Mononuclear cell (primary cell): ENCODE results near the gene HTRA2. TPM values are rescaled to one million over a fixed set of nuclear protein-coding genes. Genes with fewer than 3 reads are reported as not detected.

Source experiments
- H3K27me3 ChIP-seq: 2 replicates; pipeline ENCODE4 v1.6.0; 2011; ENCODE audit warnings: low read length, control low read depth; ENCODE audit not compliant: insufficient read depth
- H3K4me1 ChIP-seq: 2 replicates; pipeline ENCODE4 v1.5.1; 2011; ENCODE audit warnings: mild to moderate bottlenecking, low read length, control low read depth; ENCODE audit not compliant: insufficient read depth
- H3K4me3 ChIP-seq: 2 replicates; pipeline ENCODE4 v1.5.1; 2011; ENCODE audit warnings: mild to moderate bottlenecking, low read length, moderate library complexity
- H3K9me3 ChIP-seq: 2 replicates; pipeline ENCODE4 v1.5.1; 2011; ENCODE audit warnings: low read depth, mild to moderate bottlenecking, control low read depth, low read length
- total RNA-seq: library from RNA; depleted of rRNA; stranded (reverse); fragments of >200 nt; gene quantifications from one replicate; pipeline ENCODE4 v1.2.3, GENCODE V29; 2012

HTRA2 gene
- total RNA-seq, 1 donor: 17.9 TPM

DNA sequence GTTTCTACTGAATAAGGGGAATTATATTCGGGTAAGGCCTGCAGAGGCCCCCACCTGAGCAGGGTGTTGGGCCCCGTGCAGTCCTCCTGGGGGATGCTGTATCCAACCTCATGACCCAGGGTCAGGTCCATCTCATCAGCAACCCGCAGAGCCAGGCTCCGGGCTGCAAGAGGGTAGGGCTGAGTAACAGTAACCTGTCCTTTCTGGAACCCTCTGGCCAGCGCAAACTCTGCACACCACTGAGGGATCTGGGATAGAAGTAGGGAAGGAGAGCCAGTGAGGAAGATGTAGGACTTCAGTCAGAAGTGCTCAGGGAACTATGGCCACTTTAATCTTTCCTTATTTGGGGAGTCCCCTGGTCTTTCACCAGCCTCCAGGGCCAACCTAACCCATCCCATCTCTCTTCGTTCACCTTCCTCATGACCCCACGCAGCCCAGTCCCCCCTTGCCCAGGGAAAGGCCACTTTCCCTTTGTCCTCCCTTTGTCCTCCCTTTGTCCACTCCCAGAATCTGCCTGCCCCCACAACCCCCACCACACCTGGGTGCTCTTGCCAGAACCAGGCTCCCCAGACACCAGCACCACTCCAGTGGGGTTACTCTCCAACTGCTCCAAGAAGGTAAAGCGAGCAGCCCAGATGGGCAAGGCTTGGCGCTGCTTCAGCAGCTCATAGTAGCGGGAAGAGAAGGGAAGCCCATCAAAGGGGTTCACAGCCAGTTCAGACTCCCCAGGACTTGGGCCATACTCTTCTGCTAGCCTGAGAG, 4.6 kb upstream of the HTRA2 start:
- no peak overlapping the region for H3K4me3 ChIP-seq
- H3K27me3 ChIP-seq: peaks cover 10% of the 10 kb centered on the region
- H3K4me1 ChIP-seq: peaks cover 13% of the 10 kb centered on the region

DNA sequence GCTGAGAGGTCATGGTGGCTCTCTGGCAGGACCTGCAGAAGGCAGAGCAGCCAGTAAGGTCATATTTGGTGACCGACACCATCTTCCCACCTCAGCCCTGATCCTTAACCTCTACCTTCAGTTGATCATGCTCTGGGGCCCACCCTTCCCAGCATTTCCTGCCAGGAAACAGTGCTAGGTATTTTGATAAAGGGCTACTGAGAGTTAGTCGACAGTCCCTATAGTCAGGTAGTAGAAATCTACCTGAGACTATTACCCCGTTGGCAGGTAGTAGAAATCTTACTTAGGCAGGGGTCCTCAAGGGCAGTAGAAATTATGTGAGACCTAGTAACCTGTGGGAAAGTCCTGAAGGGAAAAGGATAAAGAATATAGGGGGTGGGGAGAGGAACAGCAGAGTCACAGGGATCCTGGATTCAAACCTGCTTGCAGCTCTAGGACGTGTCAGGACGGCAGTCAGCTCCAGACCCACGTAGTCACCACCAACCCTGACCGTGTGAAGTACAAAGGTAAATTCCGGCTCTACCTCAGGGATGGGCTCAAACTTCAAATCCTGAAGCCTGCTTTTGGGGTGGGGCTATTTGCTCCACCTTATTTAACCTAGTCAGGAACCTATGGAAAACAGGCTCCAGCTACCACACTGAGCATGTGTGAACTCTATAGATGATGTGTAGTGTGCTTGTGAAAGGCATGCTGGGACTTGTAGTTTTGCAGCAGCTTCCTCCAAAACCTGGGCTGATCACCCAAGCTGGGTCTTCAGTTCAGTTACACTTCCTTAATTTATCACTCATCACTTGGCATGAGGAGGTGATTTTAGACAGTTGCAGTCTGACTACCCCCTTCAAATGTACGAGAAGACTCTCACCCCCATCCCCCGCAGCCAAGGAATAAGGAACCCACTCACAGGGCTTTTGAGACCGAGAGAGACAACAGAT, 3.8 kb upstream of the HTRA2 start, which contains the start of gene DQX1:
Gene DQX1 (minus strand): TSS at position 515 of the 932 bp plus-strand sequence. CDS start 502 bp downstream, at position 13.
- no peak within 1 kb of the TSS for H3K4me3 ChIP-seq
- no peaks in the 10 kb centered on the region for H3K9me3 ChIP-seq
- H3K27me3 ChIP-seq: peaks cover 2% of the 10 kb centered on the region

More for the DNA sequence above, 4.6 kb upstream of the HTRA2 start:
- H3K9me3 ChIP-seq: no peaks in the 10 kb centered on the region

DNA sequence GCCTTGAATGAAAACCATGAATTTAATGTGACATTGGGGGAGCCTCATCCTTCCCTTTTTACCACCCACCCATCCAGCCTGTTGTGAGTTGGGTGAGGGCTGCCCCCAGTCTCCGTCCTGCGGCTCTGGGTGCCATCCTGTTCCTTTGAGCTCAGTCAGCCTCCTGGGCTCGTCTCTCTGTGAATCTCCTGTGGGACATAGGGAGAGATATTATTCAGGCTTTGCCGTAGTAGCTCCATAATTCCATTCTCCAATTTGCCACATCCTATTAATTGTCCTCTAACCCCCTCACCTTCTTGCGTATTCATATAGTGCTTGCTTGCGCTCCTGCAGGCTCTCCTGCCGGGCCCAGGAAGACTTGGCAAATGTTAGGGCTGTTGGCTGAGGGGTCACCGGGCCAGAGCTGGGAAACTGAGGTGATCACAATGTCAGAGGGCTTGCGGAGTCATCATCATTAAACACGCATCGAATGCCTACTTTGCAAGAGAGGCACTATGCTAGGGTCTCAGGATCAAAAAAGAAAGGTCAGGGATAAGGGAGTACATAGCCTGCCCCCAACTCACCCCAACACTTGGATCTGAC, 3.0 kb upstream of the HTRA2 start:
- H3K4me3 ChIP-seq: no peak overlapping the region
- H3K9me3 ChIP-seq: no peaks in the 10 kb centered on the region
- H3K27me3 ChIP-seq: no peaks in the 10 kb centered on the region
- H3K4me1 ChIP-seq: peaks cover 29% of the 10 kb centered on the region

More for the DNA sequence above, 3.8 kb upstream of the HTRA2 start, which contains the start of gene DQX1:
- peaks cover 21% of the 10 kb centered on the region for H3K4me1 ChIP-seq

DNA sequence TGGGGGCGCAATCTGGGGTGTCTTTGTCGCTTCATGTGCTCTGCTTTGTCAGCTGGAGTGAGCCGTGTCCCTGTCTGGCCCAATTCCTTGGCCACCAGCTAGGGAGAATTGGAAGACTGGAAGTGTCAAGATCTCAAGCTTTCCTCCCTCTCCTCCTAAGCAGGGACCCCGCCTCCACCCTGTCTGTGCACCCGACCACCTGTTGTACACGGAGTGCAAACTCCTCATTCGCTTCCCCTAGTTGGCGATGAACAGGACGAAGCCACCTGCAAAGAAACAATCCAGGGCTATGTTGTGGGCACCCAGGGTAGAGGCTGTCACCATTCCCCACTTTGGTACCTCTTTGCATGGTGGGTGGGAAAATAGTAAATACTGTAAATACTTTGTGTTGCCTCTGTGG, 2.0 kb upstream of the HTRA2 start:
- Histone ChIP-seq H3K4me3 (no peak overlapping the region), H3K4me1 (peaks cover 30% of the 10 kb centered on the region), H3K27me3 (no peaks in the 10 kb centered on the region), H3K9me3 (no peaks in the 10 kb centered on the region)

DNA sequence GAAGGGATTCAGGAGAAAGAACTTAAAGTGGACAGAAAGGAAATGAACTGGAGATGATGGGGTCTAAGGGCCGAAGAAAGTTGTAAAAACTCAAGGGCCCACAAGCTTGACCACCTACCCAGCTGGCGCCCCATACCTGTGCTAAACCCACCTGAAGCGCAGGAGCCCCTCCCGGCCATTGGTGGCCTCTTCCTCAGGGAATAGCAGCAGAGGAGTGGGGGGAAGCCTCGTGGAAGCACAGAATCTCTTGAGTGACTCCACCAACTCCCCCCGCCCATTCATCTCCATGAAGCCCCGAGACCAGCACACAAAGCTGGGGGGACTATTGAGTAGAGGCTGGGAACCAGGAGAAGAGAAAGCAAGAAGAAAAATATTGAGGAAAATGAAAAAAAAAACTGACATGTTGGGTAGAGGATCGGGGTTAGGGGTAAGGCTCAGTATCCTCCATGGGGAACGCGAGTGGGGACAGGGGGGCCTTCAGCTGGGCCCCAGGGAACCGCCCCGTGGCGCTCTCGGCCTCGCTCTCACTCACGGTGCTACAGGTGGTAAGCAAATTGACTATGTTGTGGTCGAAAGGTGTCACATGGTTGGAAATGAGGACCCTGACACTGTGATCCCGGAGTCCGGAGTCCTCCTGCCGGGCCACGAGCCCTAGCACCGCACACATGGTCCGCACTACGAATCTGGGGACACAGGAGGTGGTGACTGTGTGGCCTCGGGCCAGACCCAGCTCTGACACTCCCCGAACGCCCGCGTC, 955 bp upstream of the HTRA2 start:
- peak overlapping the region; percentile 76 for H3K4me3 ChIP-seq
- no peaks in the 10 kb centered on the region for H3K9me3 ChIP-seq
- peaks cover 30% of the 10 kb centered on the region for H3K4me1 ChIP-seq
- no peaks in the 10 kb centered on the region for H3K27me3 ChIP-seq

DNA sequence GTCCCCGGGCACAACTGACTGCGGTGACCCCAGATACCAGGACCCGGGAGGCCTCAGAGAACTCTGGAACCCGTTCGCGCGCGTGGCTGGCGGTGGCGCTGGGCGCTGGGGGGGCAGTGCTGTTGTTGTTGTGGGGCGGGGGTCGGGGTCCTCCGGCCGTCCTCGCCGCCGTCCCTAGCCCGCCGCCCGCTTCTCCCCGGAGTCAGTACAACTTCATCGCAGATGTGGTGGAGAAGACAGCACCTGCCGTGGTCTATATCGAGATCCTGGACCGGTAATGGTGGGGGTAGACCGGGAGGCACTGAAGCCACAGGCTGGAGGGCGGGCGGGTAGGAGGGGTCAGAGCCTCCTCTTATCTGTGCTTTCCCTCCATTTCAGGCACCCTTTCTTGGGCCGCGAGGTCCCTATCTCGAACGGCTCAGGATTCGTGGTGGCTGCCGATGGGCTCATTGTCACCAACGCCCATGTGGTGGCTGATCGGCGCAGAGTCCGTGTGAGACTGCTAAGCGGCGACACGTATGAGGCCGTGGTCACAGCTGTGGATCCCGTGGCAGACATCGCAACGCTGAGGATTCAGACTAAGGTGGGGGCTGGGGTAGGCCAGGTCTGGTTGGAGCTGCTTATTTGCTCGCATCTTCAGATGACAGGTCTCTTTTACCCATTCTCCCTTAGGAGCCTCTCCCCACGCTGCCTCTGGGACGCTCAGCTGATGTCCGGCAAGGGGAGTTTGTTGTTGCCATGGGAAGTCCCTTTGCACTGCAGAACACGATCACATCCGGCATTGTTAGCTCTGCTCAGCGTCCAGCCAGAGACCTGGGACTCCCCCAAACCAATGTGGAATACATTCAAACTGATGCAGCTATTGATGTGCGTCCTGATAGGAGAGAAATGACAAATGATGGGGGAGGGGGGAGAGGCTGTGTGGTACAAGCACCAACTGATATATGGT, 780 bp downstream of the HTRA2 start:
- Histone ChIP-seq H3K4me3 (peak overlapping the region; percentile 76), H3K9me3 (no peaks in the 10 kb centered on the region), H3K27me3 (no peaks in the 10 kb centered on the region), H3K4me1 (peaks cover 30% of the 10 kb centered on the region)

DNA sequence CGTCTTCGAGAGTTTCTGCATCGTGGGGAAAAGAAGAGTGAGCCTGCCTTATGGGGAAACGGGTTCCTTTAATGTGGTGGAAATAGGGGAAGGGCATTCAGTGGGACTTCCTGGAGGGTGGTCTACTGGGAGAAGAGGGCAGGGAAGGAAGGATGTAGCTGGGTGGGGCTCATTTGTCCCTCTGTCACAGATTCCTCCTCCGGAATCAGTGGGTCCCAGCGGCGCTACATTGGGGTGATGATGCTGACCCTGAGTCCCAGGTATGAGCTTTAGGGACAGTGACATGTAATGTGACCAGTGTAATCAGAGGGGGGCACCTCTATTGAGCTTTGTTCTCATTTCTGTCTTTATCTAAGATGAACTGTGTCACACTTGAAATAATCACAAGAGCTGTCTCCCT, 1.9 kb downstream of the HTRA2 start:
- H3K4me3 ChIP-seq: no peak overlapping the region
- H3K4me1 ChIP-seq: peaks cover 30% of the 10 kb centered on the region
- no peaks in the 10 kb centered on the region for H3K9me3 ChIP-seq
- H3K27me3 ChIP-seq: no peaks in the 10 kb centered on the region

DNA sequence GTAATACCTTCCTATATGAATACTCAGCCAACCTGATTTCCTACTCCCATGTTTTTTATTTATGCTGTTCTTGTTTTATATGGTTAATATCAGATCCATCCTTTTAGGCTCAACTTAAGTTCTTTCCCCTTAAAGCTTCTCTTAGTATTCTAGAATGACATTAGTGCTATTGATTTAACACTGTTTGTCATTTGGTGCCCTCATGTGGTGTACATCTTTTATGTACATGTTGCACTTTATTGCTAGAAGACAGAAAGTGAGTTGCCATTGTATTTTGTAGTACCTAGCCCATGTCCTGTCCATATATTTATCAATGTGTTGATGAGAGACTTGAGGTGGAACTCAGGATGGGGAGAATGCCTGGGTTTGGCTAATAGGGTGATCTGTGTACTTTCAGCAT, 2.5 kb downstream of the HTRA2 start:
- H3K9me3 ChIP-seq: no peaks in the 10 kb centered on the region

DNA sequence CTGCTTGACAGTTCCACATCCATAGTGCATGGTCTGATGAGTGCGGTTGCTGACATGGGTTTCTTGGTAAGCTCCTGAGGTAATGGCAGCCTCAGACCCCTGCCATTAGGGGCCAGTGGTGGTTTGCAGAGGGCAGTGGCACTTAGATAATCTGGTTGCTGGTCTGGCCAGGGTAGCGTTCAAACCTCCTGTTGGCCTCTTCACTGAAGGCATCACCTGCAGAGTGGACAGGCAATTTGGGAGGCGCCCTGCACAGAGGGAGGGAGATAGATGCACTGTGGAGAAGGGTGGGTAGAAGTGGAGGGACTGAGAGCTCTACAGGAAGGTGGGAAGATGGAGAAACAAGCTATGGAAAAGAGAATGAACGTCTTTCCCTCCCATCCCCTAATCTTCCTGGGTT, 3.7 kb downstream of the HTRA2 start:
- H3K4me3 ChIP-seq: no peak overlapping the region
- no peaks in the 10 kb centered on the region for H3K27me3 ChIP-seq
- peaks cover 23% of the 10 kb centered on the region for H3K4me1 ChIP-seq
- no peaks in the 10 kb centered on the region for H3K9me3 ChIP-seq

More for the DNA sequence above, 2.5 kb downstream of the HTRA2 start:
- Histone ChIP-seq H3K4me1 (peaks cover 30% of the 10 kb centered on the region), H3K4me3 (no peak overlapping the region), H3K27me3 (no peaks in the 10 kb centered on the region)

DNA sequence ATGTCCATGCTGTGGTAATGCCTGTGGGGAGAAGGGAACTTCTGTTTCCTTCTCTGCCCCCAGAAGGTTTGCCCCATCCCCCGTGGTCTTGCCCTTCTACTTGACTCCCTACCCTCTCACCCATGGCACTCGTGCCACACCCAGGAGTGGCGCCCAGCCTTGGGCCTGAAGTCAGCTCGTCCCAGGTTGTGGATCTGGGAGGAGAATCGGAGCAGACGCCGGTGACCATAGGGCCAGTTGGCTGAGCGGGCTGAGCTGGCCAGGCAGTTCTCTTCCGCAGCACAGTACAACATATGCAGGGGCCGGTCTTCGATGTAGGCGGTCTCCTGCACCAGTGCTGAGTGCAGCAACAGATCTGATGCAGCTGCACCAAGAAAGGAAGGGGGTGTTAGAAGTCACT, 4.7 kb downstream of the HTRA2 start:
- H3K4me3 ChIP-seq: no peak overlapping the region
- peaks cover 24% of the 10 kb centered on the region for H3K4me1 ChIP-seq
- H3K9me3 ChIP-seq: no peaks in the 10 kb centered on the region
- no peaks in the 10 kb centered on the region for H3K27me3 ChIP-seq

DNA sequence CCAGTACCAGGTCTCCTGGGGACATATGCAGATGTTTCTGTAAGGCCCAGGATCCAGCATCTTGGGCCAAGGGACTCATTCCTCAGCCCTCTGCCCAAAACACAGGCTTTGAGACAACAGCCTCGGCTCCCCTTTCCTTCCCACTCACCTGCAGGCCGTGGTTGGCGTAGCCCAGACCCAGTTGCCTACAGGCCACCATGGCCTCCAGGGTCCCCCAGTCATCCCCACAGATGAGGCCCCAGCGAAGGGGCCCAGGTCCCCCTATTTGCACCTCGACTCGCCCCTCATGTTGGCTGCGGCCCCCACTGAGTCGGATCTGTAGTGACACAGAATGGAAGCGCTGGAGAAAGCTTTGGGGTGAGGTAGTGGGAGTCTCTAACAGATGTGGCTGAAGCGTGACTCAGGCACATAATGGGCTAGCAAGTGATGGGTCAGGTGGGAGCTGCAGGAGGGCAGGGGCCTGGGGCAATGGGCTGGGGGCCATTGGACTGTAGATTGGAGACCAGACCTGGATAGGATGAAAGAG, 5.8 kb downstream of the HTRA2 start:
- peaks cover 24% of the 10 kb centered on the region for H3K4me1 ChIP-seq
- H3K27me3 ChIP-seq: no peaks in the 10 kb centered on the region
- no peaks in the 10 kb centered on the region for H3K9me3 ChIP-seq
- H3K4me3 ChIP-seq: no peak overlapping the region

DNA sequence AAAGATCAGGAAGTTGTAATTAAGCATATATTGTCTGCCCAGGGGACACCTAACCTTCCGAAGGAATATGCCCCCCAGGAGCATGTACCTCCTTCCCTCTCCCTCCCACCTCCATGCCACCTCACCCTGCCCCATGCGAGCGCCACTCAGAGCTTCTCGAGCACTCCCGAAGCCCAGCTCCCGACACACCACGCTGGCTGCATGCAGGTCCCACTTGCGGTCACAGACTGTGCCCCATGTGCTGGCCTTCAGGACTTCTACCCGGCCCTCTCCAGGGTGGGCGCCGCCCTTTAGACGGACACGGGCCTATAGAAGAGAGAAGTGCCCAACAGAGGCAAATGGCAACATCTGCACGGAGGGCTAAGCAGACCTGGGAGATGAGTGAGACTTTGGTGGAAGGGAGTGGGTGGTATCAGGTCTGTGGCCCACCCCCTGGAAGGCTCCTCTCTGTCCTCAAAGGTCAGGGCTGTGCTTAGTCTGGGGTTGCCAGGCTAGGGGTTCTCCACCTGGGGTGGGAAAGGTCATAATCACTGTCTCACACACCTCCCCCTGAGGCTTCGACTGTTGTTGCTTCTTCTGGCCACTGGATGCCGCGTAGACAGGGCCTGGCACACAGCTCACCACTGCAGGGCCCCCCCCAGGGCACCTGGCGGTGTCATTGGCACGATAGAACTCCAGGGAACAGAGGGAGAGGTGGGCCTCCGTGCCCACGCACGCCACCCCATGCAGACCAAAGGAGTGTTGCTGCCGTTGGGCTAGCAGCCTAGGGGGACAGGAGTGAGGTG, 6.6 kb downstream of the HTRA2 start:
- H3K27me3 ChIP-seq: no peaks in the 10 kb centered on the region

DNA sequence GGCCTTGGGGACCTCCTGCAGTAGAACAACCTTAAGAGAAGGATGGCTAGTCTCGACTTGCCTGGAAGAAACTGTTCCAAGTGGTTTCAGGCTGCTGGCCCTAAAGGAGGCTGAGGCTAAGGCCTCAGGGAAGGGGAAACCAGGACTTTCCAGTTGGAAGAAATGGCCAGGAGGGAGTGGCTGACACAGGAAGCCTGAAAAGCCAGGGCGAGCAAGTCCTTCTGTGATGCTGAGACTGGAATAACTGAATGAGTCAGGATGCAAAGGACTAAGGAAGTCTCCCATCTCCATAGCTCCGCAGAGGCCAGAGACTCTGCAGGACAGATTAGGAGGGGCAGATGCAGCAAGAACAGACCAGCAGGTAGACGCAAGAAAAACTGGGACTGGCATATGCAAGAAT, 7.4 kb downstream of the HTRA2 start:
- no peak overlapping the region for H3K4me3 ChIP-seq
- peaks cover 11% of the 10 kb centered on the region for H3K4me1 ChIP-seq
- no peaks in the 10 kb centered on the region for H3K9me3 ChIP-seq
- H3K27me3 ChIP-seq: no peaks in the 10 kb centered on the region

More for the DNA sequence above, 6.6 kb downstream of the HTRA2 start:
- Histone ChIP-seq H3K9me3 (no peaks in the 10 kb centered on the region), H3K4me1 (peaks cover 16% of the 10 kb centered on the region), H3K4me3 (no peak overlapping the region)
